Activated naive CD4-positive, alpha-beta T cell treated with anti-CD3 and anti-CD28 coated beads, Interleukin-2, amount 10 ng/mL, durations not matched to agents 7 days and 5 days (primary cell): Measurements from ENCODE around the gene AHI1.

ENCODE experiments used
- CTCF ChIA-PET: fragments of 350-600 bp; sonication (Branson Sonifier 250); formaldehyde crosslinking; loops from one replicate; lab custom pipeline; 2021; ENCODE audit warnings: antibody characterized with exemption; lab: Charles Lee
- DNase-seq: peaks from one replicate; pipeline ENCODE4 v3.0.0-alpha.2; 2020
- H3K27ac Mint-ChIP-seq: one replicate; pipeline ENCODE4 v1.8.0; 2021; ENCODE audit warnings: mild to moderate bottlenecking, moderate library complexity, mixed read lengths
- H3K27me3 Mint-ChIP-seq: one replicate; pipeline ENCODE4 v1.8.0; 2021; ENCODE audit warnings: mild to moderate bottlenecking, mixed read lengths
- H3K36me3 Mint-ChIP-seq: one replicate; pipeline ENCODE4 v1.8.0; 2021; ENCODE audit warnings: mixed read lengths
- H3K4me1 Mint-ChIP-seq: one replicate; pipeline ENCODE4 v1.8.0; 2021; ENCODE audit warnings: mixed read lengths
- H3K4me3 Mint-ChIP-seq: one replicate; pipeline ENCODE4 v1.8.0; 2021; ENCODE audit warnings: mild to moderate bottlenecking, moderate library complexity, mixed read lengths
- H3K9me3 Mint-ChIP-seq: one replicate; pipeline ENCODE4 v1.8.0; 2021; ENCODE audit warnings: mixed read lengths

Gene AHI1

DNA sequence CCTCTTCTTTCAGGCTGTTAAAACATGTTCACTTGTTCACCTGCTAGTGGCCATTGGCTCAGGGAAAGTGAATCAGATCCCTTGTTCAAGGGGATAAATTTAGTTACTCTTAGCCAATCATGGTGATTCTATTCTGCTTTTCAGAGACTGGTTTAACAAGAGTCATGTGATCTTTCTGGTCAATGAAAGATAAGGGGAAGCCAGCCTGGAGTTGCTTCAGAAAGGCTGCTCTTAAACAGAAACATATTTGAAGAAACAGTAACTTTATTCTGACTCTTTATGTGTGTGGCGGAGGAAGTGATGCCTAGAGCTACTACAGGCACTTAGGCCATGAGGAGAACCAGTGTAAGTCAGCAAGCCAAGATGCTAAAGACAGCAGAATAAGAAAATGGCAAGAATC lies 28.1 kb upstream of the AHI1 start:
- Mint-ChIP-seq H3K4me3 (no peak overlapping the region), H3K9me3 (no peaks in the 10 kb centered on the region), H3K27me3 (peaks cover 4% of the 10 kb centered on the region), H3K36me3 (no peaks in the 10 kb centered on the region), H3K4me1 (peaks cover 5% of the 10 kb centered on the region), H3K27ac (no peak overlapping the region)
- CTCF ChIA-PET, result interaction anchor here (1.4 kb wide), 1 partner anchor 10 kb away, joined by 5 read pairs; no protein-coding TSS in a partner anchor
- DNase-seq, result no peak

DNA sequence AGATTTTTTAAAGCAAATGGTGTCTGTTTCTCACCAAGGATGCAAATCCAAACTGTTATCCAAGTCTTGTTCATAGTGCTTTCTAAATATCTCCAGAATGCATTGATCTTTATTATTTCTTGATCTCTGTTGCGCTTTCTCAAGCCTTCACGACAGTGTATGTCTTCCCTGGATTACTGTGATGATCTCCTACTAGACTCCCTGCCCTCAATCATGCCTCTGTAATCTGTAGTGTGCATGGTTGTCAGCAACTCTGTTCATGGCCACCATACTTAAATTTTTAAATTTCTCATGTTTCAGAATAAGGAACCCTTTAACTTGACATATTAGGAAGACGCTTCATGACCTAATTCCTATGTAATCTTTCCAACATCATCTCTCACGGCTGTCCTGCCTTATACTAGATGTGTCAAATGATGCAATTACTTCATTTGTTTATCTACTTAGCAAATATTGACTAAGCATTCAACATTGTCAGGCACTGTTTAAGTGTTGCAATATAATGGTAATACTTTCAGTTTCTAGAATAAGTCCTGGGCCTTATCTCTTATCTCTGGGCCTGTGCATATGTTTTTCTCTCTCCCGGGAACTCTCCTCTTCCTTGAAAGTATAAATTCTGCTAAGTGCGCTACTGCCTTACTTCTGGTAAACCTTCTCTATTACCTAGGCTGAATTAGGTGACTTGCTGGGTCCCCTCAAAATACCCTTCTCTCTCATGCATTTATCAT lies 25.6 kb upstream of the AHI1 start:
- peaks cover 4% of the 10 kb centered on the region for H3K9me3 Mint-ChIP-seq
- peaks cover 4% of the 10 kb centered on the region for H3K27me3 Mint-ChIP-seq
- CTCF ChIA-PET, result no interaction called here
- no peak for DNase-seq
- H3K36me3 Mint-ChIP-seq, result no peaks in the 10 kb centered on the region
- no peak overlapping the region for H3K4me3 Mint-ChIP-seq
- H3K27ac Mint-ChIP-seq, result no peak overlapping the region
- H3K4me1 Mint-ChIP-seq, result peaks cover 8% of the 10 kb centered on the region

DNA sequence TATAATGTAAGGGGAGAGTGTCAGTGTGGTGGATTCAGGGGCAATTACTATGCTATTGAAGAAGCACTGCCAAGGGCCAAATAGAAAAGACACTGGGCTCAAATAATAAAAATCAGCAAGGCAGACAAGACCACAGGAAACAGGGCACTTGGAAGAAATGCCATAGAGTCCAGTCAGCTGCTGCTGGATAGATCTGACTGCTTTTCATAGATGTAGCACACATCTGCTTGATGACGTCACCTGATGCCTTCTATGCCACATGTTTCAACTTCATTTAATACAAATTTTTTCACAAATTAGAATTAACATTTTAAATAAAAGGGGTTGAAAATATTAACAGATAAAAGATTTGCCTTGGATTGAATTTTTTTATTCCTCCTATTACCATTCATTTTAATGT lies 23.9 kb upstream of the AHI1 start:
- H3K9me3 Mint-ChIP-seq, result peaks cover 4% of the 10 kb centered on the region
- peaks cover 8% of the 10 kb centered on the region for H3K4me1 Mint-ChIP-seq
- DNase-seq, result no peak
- H3K27ac Mint-ChIP-seq, result no peak overlapping the region
- no peak overlapping the region for H3K4me3 Mint-ChIP-seq
- no peaks in the 10 kb centered on the region for H3K36me3 Mint-ChIP-seq
- no peaks in the 10 kb centered on the region for H3K27me3 Mint-ChIP-seq
- CTCF ChIA-PET, result interaction anchor here (1.8 kb wide), 1 partner anchor 14 kb away, joined by 5 read pairs; no protein-coding TSS in a partner anchor

DNA sequence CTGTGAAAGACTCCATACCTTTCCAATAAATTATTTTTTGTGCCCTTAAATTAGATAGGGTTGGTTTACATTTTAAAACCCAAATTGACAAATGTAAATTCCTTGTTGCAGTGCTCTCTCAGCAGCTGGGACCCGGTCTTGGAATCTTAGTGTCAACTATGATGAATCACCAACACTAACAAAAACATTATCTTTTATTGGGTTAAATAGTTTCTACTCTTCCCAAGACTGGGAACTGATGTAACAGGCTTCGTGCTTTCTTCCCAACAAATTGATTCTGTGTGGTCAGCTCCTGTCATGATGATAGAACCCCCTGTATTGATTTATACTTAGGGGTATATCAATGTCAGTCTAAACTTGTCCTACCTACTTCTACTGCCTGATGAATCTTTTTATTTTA lies 23.2 kb upstream of the AHI1 start:
- Mint-ChIP-seq H3K4me1 (peaks cover 8% of the 10 kb centered on the region), H3K27me3 (no peaks in the 10 kb centered on the region), H3K4me3 (no peak overlapping the region), H3K9me3 (peaks cover 4% of the 10 kb centered on the region), H3K36me3 (no peaks in the 10 kb centered on the region), H3K27ac (no peak overlapping the region)
- CTCF ChIA-PET, result interaction anchor here (1.3 to 1.8 kb wide), 2 partner anchors 15 to 706 kb away, joined by 3 to 5 read pairs; no protein-coding TSS in a partner anchor
- DNase-seq, result no peak

DNA sequence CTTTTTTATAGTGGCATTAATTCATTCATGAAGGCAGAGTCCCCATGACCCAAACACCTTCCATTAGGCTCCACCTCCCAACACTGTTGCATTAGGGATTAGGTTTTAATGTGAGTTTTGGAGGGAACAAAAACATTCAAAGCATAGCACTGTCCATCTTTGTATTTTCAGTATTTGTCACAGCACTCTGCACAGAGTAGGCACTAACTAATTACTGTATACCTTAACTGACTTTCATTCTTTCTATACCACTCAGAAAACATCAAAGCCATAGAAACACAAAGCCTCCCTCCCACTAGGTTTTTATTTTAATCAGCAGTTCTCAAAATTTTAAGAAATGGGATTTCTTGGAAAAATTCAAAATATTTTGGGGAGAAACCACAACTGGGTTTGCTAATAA lies 21.8 kb upstream of the AHI1 start:
- H3K9me3 Mint-ChIP-seq, result peaks cover 4% of the 10 kb centered on the region
- H3K4me1 Mint-ChIP-seq, result peaks cover 8% of the 10 kb centered on the region
- no peaks in the 10 kb centered on the region for H3K36me3 Mint-ChIP-seq
- H3K4me3 Mint-ChIP-seq, result no peak overlapping the region
- H3K27me3 Mint-ChIP-seq, result no peaks in the 10 kb centered on the region
- no peak for DNase-seq
- H3K27ac Mint-ChIP-seq, result no peak overlapping the region
- CTCF ChIA-PET, result interaction anchor here (1.3 kb wide), 1 partner anchor 707 kb away, joined by 3 read pairs; no protein-coding TSS in a partner anchor

DNA sequence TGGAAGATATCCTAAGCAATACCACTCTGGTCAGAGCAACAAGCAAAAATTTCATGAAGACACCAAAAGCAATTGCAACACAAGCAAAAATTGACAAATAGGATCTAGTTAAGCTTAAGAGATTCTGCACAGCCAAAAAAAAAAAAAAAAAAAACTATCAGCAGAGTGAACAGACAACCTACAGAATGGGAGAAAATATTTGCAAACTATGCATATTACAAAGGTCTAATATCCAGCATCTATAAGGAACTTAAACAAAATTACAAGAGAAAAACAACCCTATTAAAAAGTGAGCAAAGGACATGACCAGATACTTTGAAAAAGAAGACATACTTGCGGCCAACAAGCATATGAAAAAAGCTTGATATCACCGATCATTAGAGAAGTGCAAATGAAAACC lies 20.0 kb upstream of the AHI1 start:
- Mint-ChIP-seq H3K27me3 (no peaks in the 10 kb centered on the region), H3K9me3 (peaks cover 4% of the 10 kb centered on the region), H3K4me3 (no peak overlapping the region), H3K27ac (no peak overlapping the region), H3K4me1 (peaks cover 3% of the 10 kb centered on the region), H3K36me3 (no peaks in the 10 kb centered on the region)
- DNase-seq, result no peak
- CTCF ChIA-PET, result no interaction called here

DNA sequence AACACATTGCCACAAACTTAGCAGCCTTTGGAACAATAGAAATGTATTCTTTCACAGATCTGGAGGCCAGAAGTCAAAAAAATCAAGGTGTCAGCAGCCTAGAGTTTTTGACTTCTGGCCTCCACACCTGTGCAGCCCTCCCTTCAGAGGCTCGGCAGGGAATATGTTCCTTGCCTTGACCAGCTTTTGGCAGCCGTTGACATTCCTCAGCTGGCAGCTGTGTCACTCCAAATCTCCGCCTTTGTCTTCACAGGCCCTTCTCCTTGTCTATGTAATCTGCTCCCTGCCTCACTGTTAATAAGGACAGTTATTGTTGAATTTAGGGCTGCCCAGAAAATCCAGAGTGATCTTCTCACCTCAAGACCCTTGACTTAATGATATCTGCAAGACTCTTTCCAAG lies 17.2 kb upstream of the AHI1 start:
- CTCF ChIA-PET, result no interaction called here
- no peak overlapping the region for H3K27ac Mint-ChIP-seq
- H3K4me1 Mint-ChIP-seq, result peaks cover 3% of the 10 kb centered on the region
- H3K27me3 Mint-ChIP-seq, result no peaks in the 10 kb centered on the region
- no peak overlapping the region for H3K4me3 Mint-ChIP-seq
- H3K36me3 Mint-ChIP-seq, result no peaks in the 10 kb centered on the region
- H3K9me3 Mint-ChIP-seq, result peaks cover 4% of the 10 kb centered on the region
- no peak for DNase-seq

DNA sequence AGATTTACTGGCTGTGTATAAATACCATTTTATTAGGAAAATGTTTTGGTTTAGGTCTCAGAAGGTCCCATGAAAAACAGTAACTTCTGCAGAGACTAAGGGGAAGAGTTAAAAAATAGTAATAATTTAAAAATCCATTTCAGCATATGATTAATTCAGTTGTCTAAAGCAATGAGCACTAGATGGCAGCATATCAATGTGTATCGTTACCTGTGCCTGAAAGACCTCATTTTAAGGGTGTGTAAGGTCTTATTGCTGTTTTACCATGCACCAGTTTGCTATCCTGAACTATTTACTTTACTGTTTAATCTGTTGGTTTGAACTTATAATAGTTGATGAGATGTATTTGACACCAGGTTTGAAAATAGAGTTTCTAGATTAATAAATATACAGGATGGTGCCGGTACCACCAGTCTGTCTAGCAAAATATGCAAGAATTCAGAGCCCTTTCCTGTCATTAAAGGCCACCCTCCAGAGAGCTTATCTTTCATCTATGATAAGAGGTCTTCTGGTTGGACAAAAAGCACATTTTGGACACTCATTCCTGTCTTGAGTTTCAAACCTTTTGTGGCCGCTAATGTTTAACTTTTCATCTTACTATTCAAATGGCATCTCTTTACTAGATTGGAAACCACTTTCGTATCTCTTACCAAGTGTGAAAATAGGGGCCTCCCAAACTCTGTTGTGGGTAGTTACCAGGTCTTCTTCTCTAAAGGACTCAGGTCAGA lies 8.9 kb upstream of the AHI1 start:
- CTCF ChIA-PET, result interaction anchor here (0.6 to 1.7 kb wide), 10 partner anchors 15 to 810 kb away, joined by 3 to 8 read pairs (median 4); no protein-coding TSS in a partner anchor
- no peak overlapping the region for H3K27ac Mint-ChIP-seq
- DNase-seq, result no peak
- H3K27me3 Mint-ChIP-seq, result no peaks in the 10 kb centered on the region
- no peaks in the 10 kb centered on the region for H3K9me3 Mint-ChIP-seq
- H3K4me3 Mint-ChIP-seq, result no peak overlapping the region
- H3K4me1 Mint-ChIP-seq, result peaks cover 2% of the 10 kb centered on the region
- H3K36me3 Mint-ChIP-seq, result no peaks in the 10 kb centered on the region

DNA sequence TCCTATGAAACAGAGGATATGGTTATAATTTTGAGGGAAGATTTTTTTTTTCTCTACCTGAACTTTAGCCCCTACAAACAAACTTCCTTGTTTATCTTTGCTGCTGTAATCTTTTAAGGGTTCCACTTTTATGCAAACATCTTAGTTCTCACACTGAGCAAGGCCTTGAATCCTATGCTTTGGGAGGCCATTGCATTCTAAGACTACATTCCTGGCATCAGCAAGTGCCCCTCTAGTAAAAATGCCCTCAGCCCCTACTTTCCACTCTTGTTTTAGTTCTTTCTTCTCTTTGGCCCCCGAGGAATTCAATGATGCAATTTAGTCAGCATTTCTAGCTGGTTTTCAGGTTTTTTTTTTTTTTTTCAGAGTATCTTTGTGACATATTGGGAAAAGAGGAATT lies 8.1 kb upstream of the AHI1 start:
- DNase-seq, result no peak
- Mint-ChIP-seq H3K27ac (no peak overlapping the region), H3K9me3 (no peaks in the 10 kb centered on the region), H3K4me3 (no peak overlapping the region), H3K36me3 (no peaks in the 10 kb centered on the region), H3K4me1 (peaks cover 2% of the 10 kb centered on the region), H3K27me3 (no peaks in the 10 kb centered on the region)
- CTCF ChIA-PET, result interaction anchor here (0.7 to 1.7 kb wide), 5 partner anchors 30 to 404 kb away, joined by 3 to 8 read pairs (median 3); no protein-coding TSS in a partner anchor

DNA sequence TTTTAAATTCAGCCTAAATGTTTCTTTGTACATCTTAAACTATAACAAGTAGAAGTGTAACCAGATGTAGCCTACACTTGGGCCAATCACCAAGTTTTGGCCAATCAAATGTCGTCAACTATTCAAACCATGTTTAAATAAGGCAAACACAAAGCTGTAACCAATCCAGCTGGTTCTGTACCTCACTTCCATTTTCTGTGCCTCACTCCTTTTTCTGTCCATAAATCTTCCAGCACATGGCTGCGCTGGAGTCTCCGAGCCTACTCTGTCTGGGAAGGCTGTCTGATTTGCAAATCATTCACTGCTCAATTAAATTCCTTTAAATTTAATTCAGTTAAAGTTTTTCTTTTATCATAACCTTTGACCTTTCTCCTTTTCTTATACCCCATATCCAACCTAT lies 7.7 kb upstream of the AHI1 start:
- H3K4me1 Mint-ChIP-seq, result peaks cover 2% of the 10 kb centered on the region
- no peak for DNase-seq
- CTCF ChIA-PET, result interaction anchor here (0.7 to 1.7 kb wide), 4 partner anchors 30 to 721 kb away, joined by 3 to 6 read pairs (median 4); no protein-coding TSS in a partner anchor
- H3K4me3 Mint-ChIP-seq, result no peak overlapping the region
- H3K36me3 Mint-ChIP-seq, result no peaks in the 10 kb centered on the region
- H3K27me3 Mint-ChIP-seq, result no peaks in the 10 kb centered on the region
- no peak overlapping the region for H3K27ac Mint-ChIP-seq
- no peaks in the 10 kb centered on the region for H3K9me3 Mint-ChIP-seq

DNA sequence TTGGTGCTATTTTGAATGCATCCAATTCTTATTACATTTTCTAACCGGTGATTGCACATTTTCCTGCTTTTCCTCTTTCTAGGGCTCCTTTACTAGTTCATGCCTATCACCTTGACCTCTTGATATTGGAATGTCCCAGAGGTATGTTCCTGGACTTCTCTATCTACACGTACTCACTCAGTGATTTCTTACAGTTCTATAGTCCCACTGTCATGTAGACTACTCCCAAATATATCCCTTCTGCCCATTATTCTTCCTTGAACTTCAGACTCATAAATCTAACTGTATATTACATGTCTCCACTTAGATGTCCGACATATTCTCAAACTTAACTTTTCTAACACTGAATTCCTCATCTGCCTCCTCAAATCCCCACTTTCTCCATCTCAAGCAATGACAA lies 7.2 kb upstream of the AHI1 start:
- Mint-ChIP-seq H3K4me3 (no peak overlapping the region), H3K27ac (no peak overlapping the region), H3K27me3 (no peaks in the 10 kb centered on the region), H3K4me1 (peaks cover 2% of the 10 kb centered on the region), H3K36me3 (no peaks in the 10 kb centered on the region), H3K9me3 (no peaks in the 10 kb centered on the region)
- CTCF ChIA-PET, result interaction anchor here (0.9 to 1.7 kb wide), 2 partner anchors 31 to 722 kb away, joined by 4 to 6 read pairs; no protein-coding TSS in a partner anchor
- DNase-seq, result no peak

DNA sequence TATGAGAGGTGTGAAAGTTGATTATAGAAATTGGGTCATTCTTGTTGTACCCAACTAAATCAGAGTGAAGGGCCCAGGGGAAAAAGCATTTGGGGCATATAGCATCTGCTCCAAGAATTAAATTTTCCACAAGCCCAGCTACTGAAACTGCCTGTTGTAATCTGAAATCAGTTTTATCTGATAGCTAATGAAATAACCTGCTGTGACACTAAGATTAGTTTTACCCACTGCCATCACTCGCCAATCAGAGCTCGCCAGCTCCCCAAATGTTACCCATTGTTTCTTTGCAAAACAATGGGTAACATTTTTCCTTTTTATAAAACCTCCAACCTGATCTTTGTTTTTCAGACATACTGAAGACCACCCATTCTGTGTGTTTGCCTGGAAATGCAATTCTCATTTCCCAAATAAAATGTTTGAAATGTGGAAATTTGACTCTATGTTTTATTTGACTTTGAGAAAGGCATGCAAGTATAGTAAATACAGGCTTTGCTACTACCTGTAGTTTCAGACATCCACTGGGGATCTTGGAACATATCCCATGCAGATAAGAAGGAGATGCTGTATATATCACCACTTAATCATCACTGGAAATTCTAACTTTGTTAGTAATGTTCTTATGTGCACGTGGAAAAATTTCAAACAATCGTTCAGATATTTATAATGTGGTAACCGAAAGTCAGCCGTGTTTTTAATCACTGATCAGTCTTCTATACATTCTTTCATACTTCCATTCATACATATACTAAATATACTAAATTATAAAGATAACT lies 6.3 kb upstream of the AHI1 start:
- Mint-ChIP-seq H3K9me3 (no peaks in the 10 kb centered on the region), H3K4me3 (no peak overlapping the region), H3K36me3 (no peaks in the 10 kb centered on the region), H3K4me1 (peaks cover 2% of the 10 kb centered on the region), H3K27me3 (no peaks in the 10 kb centered on the region), H3K27ac (no peak overlapping the region)
- CTCF ChIA-PET, result interaction anchor here (1.0 kb wide), 1 partner anchor 723 kb away, joined by 5 read pairs; no protein-coding TSS in a partner anchor
- no peak for DNase-seq

DNA sequence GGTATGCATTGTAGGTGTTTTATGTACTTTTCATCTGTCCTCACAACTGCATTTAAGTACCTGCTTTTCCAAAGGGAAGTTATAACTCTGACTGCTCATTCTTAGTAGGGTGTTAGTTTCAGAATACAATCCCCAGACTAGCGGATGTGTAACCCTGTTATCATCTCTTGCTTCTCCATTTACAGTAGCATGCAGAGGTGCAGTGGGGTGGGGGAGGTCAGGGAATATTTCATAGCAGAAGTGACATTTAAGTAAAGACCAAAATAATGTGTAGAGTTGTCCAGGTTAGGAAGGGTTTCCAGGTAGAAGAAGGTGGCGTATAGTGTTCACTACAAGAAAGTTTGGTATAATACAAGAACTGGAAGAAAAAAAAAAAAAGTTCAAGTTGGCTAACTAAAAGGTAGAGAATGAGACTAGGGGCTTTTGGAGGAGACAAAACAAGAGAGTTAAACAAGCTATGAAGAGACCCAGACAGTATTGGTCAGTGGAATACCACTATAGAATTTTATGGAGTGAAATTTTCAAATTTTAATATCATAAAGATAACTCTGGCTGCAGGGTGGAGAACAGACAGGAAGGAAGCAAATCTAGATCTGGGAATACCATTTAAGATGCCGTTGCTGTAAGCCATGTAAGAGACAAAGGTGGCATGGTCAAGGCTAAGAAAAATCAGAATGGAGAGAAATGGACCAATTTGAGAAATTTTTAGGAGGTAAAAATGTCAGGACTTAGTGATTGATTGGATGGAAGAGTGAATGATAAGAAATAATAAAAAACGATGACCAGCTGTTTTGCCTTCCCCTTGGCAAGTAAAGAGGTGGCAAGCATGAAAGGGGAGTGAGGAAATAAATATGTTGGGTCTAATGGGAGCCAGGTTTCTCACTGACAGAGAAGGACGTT lies 2.2 kb upstream of the AHI1 start:
- DNase-seq, result no peak
- H3K9me3 Mint-ChIP-seq, result no peaks in the 10 kb centered on the region
- H3K27me3 Mint-ChIP-seq, result no peaks in the 10 kb centered on the region
- H3K36me3 Mint-ChIP-seq, result peaks cover 5% of the 10 kb centered on the region
- no peak overlapping the region for H3K4me3 Mint-ChIP-seq
- no peak overlapping the region for H3K27ac Mint-ChIP-seq
- peaks cover 16% of the 10 kb centered on the region for H3K4me1 Mint-ChIP-seq
- CTCF ChIA-PET, result interaction anchor here (1.5 to 2.4 kb wide), 3 partner anchors 9 to 727 kb away, joined by 3 to 13 read pairs (median 5); no protein-coding TSS in a partner anchor
